GM12878 (cell line): ENCODE measurements around the gene PPP4R4. TPM values are rescaled to one million over a fixed set of nuclear protein-coding genes. Genes with fewer than 3 reads are reported as not detected.
"Not testable (repeated sequence)": the region's sequence is repeated elsewhere in the genome, so short reads cannot be mapped to it uniquely, and the experiment has no call there.

Experiments used
- ATAC-seq: fragments of 200-7000 bp; cut with Tn5 transposase; 3 replicates; pipeline ENCODE4 v1.9.1; 2020; ENCODE audit warnings: mild to moderate bottlenecking, moderate library complexity
- BruUV-seq: library from RNA; stranded (reverse); fragments of 400-500 nt; replicated peaks from 2 replicates; lab custom pipeline; 2021; lab: Mats Ljungman, UMichigan
- CTCF ChIA-PET: fragments of 300-600 bp; sonication (Branson Sonifier 250); formaldehyde crosslinking; extraction: SDS; loops from one replicate; lab custom pipeline; 2021; ENCODE audit warnings: inconsistent platforms; lab: Yijun Ruan, JAX
- POLR2A ChIA-PET: fragments of 350-600 bp; formaldehyde crosslinking; extraction: SDS; loops from one replicate; lab custom pipeline; 2021; ENCODE audit warnings: inconsistent platforms; lab: Charles Lee
- RAD21 ChIA-PET: fragments of 300-600 bp; sonication (Branson Sonifier 250); formaldehyde crosslinking; loops from one replicate; lab custom pipeline; 2023; ENCODE audit warnings: antibody characterized with exemption; ENCODE audit not compliant: unreplicated experiment; lab: Charles Lee
- SMC1A ChIA-PET: fragments of 300-600 bp; sonication (Branson Sonifier 250); formaldehyde crosslinking; loops from one replicate; lab custom pipeline; 2023; ENCODE audit not compliant: unreplicated experiment, uncharacterized antibody; lab: Charles Lee
- DNase-seq: peaks from one replicate; pipeline ENCODE4 v3.0.0-alpha.2; 2011; ENCODE audit warnings: low read depth, low spot score
- FAIRE-seq: peaks from 3 replicates; lab custom pipeline; 2011; peaks lifted over from hg19 to GRCh38; lab: Jason Lieb, UNC
- H2AFZ ChIP-seq: 2 replicates; pipeline ENCODE4 v1.6.0; 2011; ENCODE audit warnings: low read depth, low read length, control low read depth; ENCODE audit not compliant: control insufficient read depth
- H3K27ac ChIP-seq: 2 replicates; pipeline ENCODE4 v1.5.1; 2011; ENCODE audit warnings: control low read depth; ENCODE audit not compliant: control insufficient read depth, insufficient read depth
- H3K27me3 ChIP-seq, 2 experiments: replicated peaks in 1 of 2; 2 replicates each; pipeline versions ENCODE4 v1.6.0 to v1.6.1; 2011; ENCODE audit warnings: low read length in 1 of 2; ENCODE audit not compliant: control insufficient read depth in 2 of 2, insufficient read depth in 2 of 2
- H3K36me3 ChIP-seq, 2 experiments: 2 replicates each; pipeline ENCODE4 v1.5.1; 2011; ENCODE audit warnings: low read length in 1 of 2; ENCODE audit not compliant: control insufficient read depth in 2 of 2, insufficient read depth in 2 of 2
- H3K4me1 ChIP-seq: 2 replicates; pipeline ENCODE4 v1.6.1; 2011; ENCODE audit warnings: mild to moderate bottlenecking, low read length, moderate library complexity, mixed read lengths; ENCODE audit not compliant: control insufficient read depth, insufficient read depth
- H3K4me2 ChIP-seq: 2 replicates; pipeline ENCODE4 v1.6.0; 2011; ENCODE audit warnings: control low read depth; ENCODE audit not compliant: control insufficient read depth, insufficient read depth
- H3K4me3 ChIP-seq: fragments of 200-600 bp; sonication (generic); 2 replicates; pipeline ENCODE4 v1.5.1; 2016
- H3K79me2 ChIP-seq: 2 replicates; pipeline ENCODE4 v1.6.0; 2011; ENCODE audit warnings: low read length; ENCODE audit not compliant: control insufficient read depth, insufficient read depth
- H3K9ac ChIP-seq: 2 replicates; pipeline ENCODE4 v1.8.0; 2011; ENCODE audit warnings: low read length, control low read depth, mixed read lengths; ENCODE audit not compliant: control insufficient read depth, insufficient read depth
- H3K9me3 ChIP-seq: replicated peaks from 3 replicates; pipeline ENCODE4 v1.5.1; 2011; ENCODE audit warnings: mild to moderate bottlenecking, low read length; ENCODE audit not compliant: control insufficient read depth, insufficient read depth
- H4K20me1 ChIP-seq: 2 replicates; pipeline ENCODE4 v1.6.0; 2011; ENCODE audit not compliant: control insufficient read depth, insufficient read depth
- BRCA1 ChIP-seq: IDR thresholded peaks from 2 replicates; pipeline ENCODE4 v1.6.1; 2011; ENCODE audit warnings: low read depth, low read length, improper control_type of control experiment
- JUNB ChIP-seq: IDR thresholded peaks from 2 replicates; pipeline ENCODE4 v1.6.1; 2016; ENCODE audit warnings: antibody characterized with exemption, mild to moderate bottlenecking
- NFIC ChIP-seq: IDR thresholded peaks from 2 replicates; pipeline ENCODE4 v1.6.1; 2012; ENCODE audit warnings: low read depth, mild to moderate bottlenecking, inconsistent platforms, low read length, moderate library complexity
- NFXL1 ChIP-seq: fragments of 450-650 bp; IDR thresholded peaks from 2 replicates; pipeline ENCODE4 v1.6.1; 2017; ENCODE audit warnings: antibody characterized with exemption, mild to moderate bottlenecking, borderline replicate concordance
- RBBP5 ChIP-seq: fragments of 200-600 bp; sonication (generic); conservative IDR thresholded peaks from 2 replicates; pipeline ENCODE4 v1.6.1; 2016
- WGBS: methylation state at CpG from one replicate; pipeline ENCODE4 v1.1.6; 2016; ENCODE audit warnings: low lambda C conversion rate; ENCODE audit not compliant: insufficient replicate concordance, insufficient coverage; ENCODE audit errors: missing lambda C conversion rate; 5-methylcytosine and 5-hydroxymethylcytosine counted together
- in situ Hi-C: fragments of 300-500 bp; cut with MboI; formaldehyde crosslinking; loops from 9 replicates; pipeline ENCODE4 v1.14.3; 2018; ENCODE audit warnings: mixed read lengths
- intact Hi-C: fragments of 100-400 bp; cut with micrococcal nuclease; formaldehyde crosslinking; loops from one replicate; pipeline ENCODE4 v1.14.2; 2022; ENCODE audit not compliant: unreplicated experiment
- polyA plus RNA-seq, 11 experiments: library from polyadenylated mRNA; depleted of rRNA in 4 of 11; unstranded in 6 of 11; stranded (reverse) in 5 of 11; fragments of >200 nt; fragmentation: Nextera tagmentation in 4 of 11; fragmentation: Illumina TruSeq in 1 of 11; extraction: Ambion mirVana in 4 of 11; extraction: Trizol in 1 of 11; gene quantifications; 1 replicate in 1 of 11; 2 replicates in 10 of 11; pipeline versions ENCODE4 v1.2.1 to v1.2.3, GENCODE V29; 2011 to 2016; ENCODE audit warnings: inconsistent platforms in 2 of 11, missing spikeins in 2 of 11, low read depth in 1 of 11
- total RNA-seq, 4 experiments: library from RNA; depleted of rRNA in 3 of 4; stranded (reverse); fragments of >200 nt in 3 of 4; fragmentation: Illumina TruSeq in 1 of 4; extraction: Trizol in 1 of 4; gene quantifications; 2 replicates each; pipeline versions ENCODE4 v1.2.1 to v1.2.3, GENCODE V29; 2013 to 2021

The PPP4R4 gene
- total and polyA plus RNA-seq, 10 of the 15 experiments (the other 5 are each of a cell fraction or from before 2014, with no cell fraction given): 0.01 to 0.13 (median 0.08) TPM; not detected in 4

DNA sequence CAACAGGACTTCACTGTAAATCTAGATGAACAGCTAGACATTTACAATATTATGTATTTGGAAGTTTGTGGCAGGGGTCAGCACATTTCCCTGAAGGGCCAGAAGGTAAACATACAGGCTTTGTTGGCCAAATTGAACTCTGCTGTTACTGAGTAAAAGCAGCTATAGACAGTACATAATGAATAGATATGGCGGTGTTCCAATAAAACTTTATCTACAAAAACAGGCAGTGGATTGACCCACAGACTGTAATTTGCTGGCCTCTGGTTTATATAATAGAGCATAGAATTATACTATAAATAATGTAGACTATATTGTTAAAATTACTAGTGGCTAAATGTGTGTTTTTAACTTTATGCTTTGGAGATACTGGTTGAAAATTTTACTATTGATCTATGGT, 93.2 kb downstream of the PPP4R4 start:
- in situ Hi-C loops (no loop called here), intact Hi-C loops (no loop called here)
- FAIRE-seq: no peak
- H3K79me2 ChIP-seq: no peaks in the 10 kb centered on the region
- SMC1A ChIA-PET: interaction anchor here (1.1 kb wide), 1 partner anchor 1546 kb away, joined by 3 read pairs; no protein-coding TSS in a partner anchor
- no peak overlapping the region for H2AFZ ChIP-seq
- no peak overlapping the region for H3K4me2 ChIP-seq
- H3K4me1 ChIP-seq: no peaks in the 10 kb centered on the region
- H3K4me3 ChIP-seq: no peak overlapping the region
- H3K27me3 ChIP-seq: no peaks in the 10 kb centered on the region
- H3K36me3 ChIP-seq: no peaks in the 10 kb centered on the region
- no peaks in the 10 kb centered on the region for H4K20me1 ChIP-seq
- H3K9me3 ChIP-seq: no peaks in the 10 kb centered on the region
- no peak overlapping the region for H3K27ac ChIP-seq
- POLR2A ChIA-PET: no interaction called here
- DNase-seq: no peak
- WGBS: 95% methylated on average over 1 of the region's 1 CpG
- ATAC-seq: no peak
- no peak overlapping the region for H3K9ac ChIP-seq
- no TSS peak for BruUV-seq
- CTCF ChIA-PET: no interaction called here
- TF ChIP-seq JUNB (no peak), RBBP5 (no peak), BRCA1 (no peak), NFIC (no peak), NFXL1 (no peak)
- TF ChIP-seq, all 136 proteins: peak for 0
- RAD21 ChIA-PET: no interaction called here

DNA sequence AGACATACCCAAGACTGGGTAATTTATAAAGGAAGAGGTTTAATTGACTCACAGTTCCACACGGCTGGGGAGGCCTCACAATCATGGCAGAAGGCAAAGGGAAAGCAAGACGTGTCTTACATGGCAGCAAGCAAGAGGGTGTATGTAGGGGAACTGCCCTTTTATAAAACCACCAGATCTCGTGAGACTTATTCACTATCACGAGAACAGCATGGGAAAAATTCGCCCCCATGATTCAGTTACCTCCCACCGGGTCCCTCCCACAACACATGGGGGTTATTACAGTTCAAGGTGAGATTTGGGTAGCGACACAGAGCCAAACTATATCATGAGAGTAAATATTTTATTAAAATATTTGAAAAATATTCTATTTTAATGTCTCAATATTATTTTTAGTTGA, 94.5 kb downstream of the PPP4R4 start:
- H4K20me1 ChIP-seq, FAIRE-seq, POLR2A ChIA-PET, H3K9me3 ChIP-seq, RAD21 ChIA-PET, SMC1A ChIA-PET, CTCF ChIA-PET, DNase-seq, H3K27me3 ChIP-seq, intact Hi-C loops, H3K4me1 ChIP-seq, BruUV-seq, H3K4me3 ChIP-seq, H3K27ac ChIP-seq, in situ Hi-C loops, H3K36me3 ChIP-seq, H3K4me2 ChIP-seq, ATAC-seq, H3K79me2 ChIP-seq, H2AFZ ChIP-seq, H3K9ac ChIP-seq: not testable (repeated sequence)
- 21% methylated on average over 7 of the region's 7 CpGs for WGBS
